Heart right ventricle (tissue), 16 donors: ENCODE measurements around the gene UCHL1. TPM values are rescaled to one million over a fixed set of nuclear protein-coding genes. Genes with fewer than 3 reads are reported as not detected.

Experiments used
- ATAC-seq, 8 donors: fragments of 200-7000 bp; cut with Tn5 transposase; one replicate each; pipeline ENCODE4 v1.9.1; 2020; ENCODE audit warnings: mild to moderate bottlenecking in 8 of 8, moderate library complexity in 8 of 8, moderate number of reproducible peaks in 1 of 8
- DNase-seq, 2 donors: peaks; one replicate each; pipeline ENCODE4 v3.0.0-alpha.2; 2020
- H3K27ac ChIP-seq, 10 donors: fragments of 200-600 bp; sonication (generic) in 2 of 10; one replicate each; pipeline versions ENCODE4 v1.5.0 to v1.8.0; 2020 to 2022; ENCODE audit warnings: mild to moderate bottlenecking in 3 of 10
- H3K27me3 ChIP-seq, 7 donors: fragments of 200-600 bp; one replicate each; pipeline ENCODE4 v1.8.0; 2021 to 2022; ENCODE audit warnings: mild to moderate bottlenecking in 2 of 7
- H3K36me3 ChIP-seq, 9 donors: fragments of 200-600 bp; sonication (generic) in 1 of 9; one replicate each; pipeline versions ENCODE4 v1.5.0 to v1.8.0; 2020 to 2022; ENCODE audit warnings: mild to moderate bottlenecking in 2 of 9
- H3K4me1 ChIP-seq, 9 donors: fragments of 200-600 bp; sonication (generic) in 1 of 9; one replicate each; pipeline versions ENCODE4 v1.5.0 to v1.8.0; 2020 to 2022; ENCODE audit warnings: mild to moderate bottlenecking in 4 of 9
- H3K4me3 ChIP-seq, 10 donors: fragments of 200-600 bp; sonication (generic) in 2 of 10; one replicate each; pipeline versions ENCODE4 v1.5.0 to v1.8.0; 2020 to 2022; ENCODE audit warnings: mild to moderate bottlenecking in 7 of 10, moderate library complexity in 2 of 10
- H3K9me3 ChIP-seq, 11 donors: fragments of 200-600 bp in 10 of 11; sonication (generic) in 2 of 11; one replicate each; pipeline versions ENCODE4 v1.5.0 to v1.8.0; 2013 to 2022; ENCODE audit warnings: mild to moderate bottlenecking in 2 of 11, control low read depth in 1 of 11, moderate library complexity in 1 of 11
- CTCF ChIP-seq, 9 donors: fragments of 200-600 bp; sonication (generic) in 2 of 9; IDR thresholded peaks; one replicate each; pipeline versions ENCODE4 v1.5.0 to v1.8.0; 2021 to 2022; ENCODE audit warnings: antibody characterized with exemption in 9 of 9, mild to moderate bottlenecking in 5 of 9, moderate library complexity in 1 of 9
- WGBS, 2 donors: extraction: QIAGEN DNeasy Blood & Tissue Kit; methylation state at CpG; one replicate each; pipeline ENCODE4 v1.1.7; 2013; ENCODE audit warnings: inconsistent platforms in 1 of 2; 5-methylcytosine and 5-hydroxymethylcytosine counted together
- intact Hi-C, 10 donors: fragments of 100-400 bp; cut with DNase I; formaldehyde crosslinking; loops; one replicate each; pipeline versions ENCODE4 v1.11.1 to v1.14.2; 2022
- polyA plus RNA-seq, 2 donors: library from polyadenylated mRNA; stranded (reverse); fragments of 200-250 nt; gene quantifications; one replicate each; pipeline ENCODE4 v1.2.3, GENCODE V29; 2013
- total RNA-seq, 10 donors: library from RNA; stranded (reverse); fragmentation: NEBNext Ultra II Directional in 3 of 10; extraction: Animal tissue kit (Norgen Biotek cat#: 25700) in 3 of 10; gene quantifications; one replicate each; pipeline versions ENCODE4 v1.2.1 to v1.2.4, GENCODE V29; 2021 to 2023
- donor health status: Arrhythmogenic right ventricular cardiomyopathy.
- donor health status: ischemic (EF 13 %, LVEDD 7.1; RV severe dilation, severe dysfunction).
- donor health status: healthy with polysubstance abuse.
- donor health status: DM: no; HTN: yes; CAD: no.
- donor health status: DM: no; HTN: no; CAD: no.
- donor health status: ischemic (EF 25% LVEDD 6.9; RV normal size, moderate dysfunction).
- donor health status: ischemic (EF 25% LVEDD 5.7; RV mildly dilated, moderate dysfunction).
- donor health status: healthy.
- donor health status: DM: yes; HTN: yes; CAD: no.
- donor health status: Ischemic cardiomyopathy.
- donor health status: ischemic (EF 35%, LVEDD 5.7; RV mildly dilated, moderate dysfunction).
- donor health status: nonischemic (EF 11% LVEDD 7.7; RV severe dilation, severe dysfunction).
- donor health status: DM: yes; HTN: yes; CAD: no.
- donor health status: PGD.
- donor health status: ischemic (EF 29% LVEDD 5.4; RV normal size, mild dysfunction).
- donor health status: nonischemic (EF 23%, LVEDD 6.1; RV moderate dilation, normal function).

UCHL1 gene
- total and polyA plus RNA-seq, 12 donors: 3.2 to 75.9 (median 10.3) TPM

GRCh38 chr4:41219421-41219950, 37.2 kb upstream of the UCHL1 start:
- intact Hi-C loops: loop anchor here in 6 of 10 donors (5.0 to 10.0 kb wide), 5 partner anchors 165 to 485 kb away; no protein-coding TSS in a partner anchor
- WGBS, 2 donors: 60 to 62% methylated on average over 3 of the region's 3 CpGs
- Histone ChIP-seq H3K4me1 (peaks cover 0 to 32% (median 24%) of the 10 kb centered on the region in 9 donors), H3K4me3 (no peak overlapping the region), H3K36me3 (no peaks in the 10 kb centered on the region), H3K9me3 (no peaks in the 10 kb centered on the region), H3K27ac (no peak overlapping the region), H3K27me3 (peaks cover 0 to 22% (median 0%) of the 10 kb centered on the region in 7 donors)
- ATAC-seq: no peak
- TF ChIP-seq CTCF (IDR thresholded peaks at IDR 0.05): no peak
- DNase-seq: no peak

GRCh38 chr4:41221850-41222645, 34.7 kb upstream of the UCHL1 start:
- Histone ChIP-seq H3K27ac (no peak overlapping the region), H3K36me3 (no peaks in the 10 kb centered on the region), H3K9me3 (no peaks in the 10 kb centered on the region), H3K27me3 (no peaks in the 10 kb centered on the region), H3K4me3 (no peak overlapping the region), H3K4me1 (peaks cover 0 to 12% (median 4%) of the 10 kb centered on the region in 9 donors)
- ATAC-seq (no peak), DNase-seq (no peak)
- intact Hi-C loops: no loop called here
- no peak for TF ChIP-seq CTCF (IDR thresholded peaks at IDR 0.05)
- WGBS, 2 donors: 81 to 87% methylated on average over 4 of the region's 4 CpGs

- TF ChIP-seq CTCF (IDR thresholded peaks at IDR 0.05): no peak
- intact Hi-C loops: no loop called here
- no peaks in the 10 kb centered on the region for H3K4me1 ChIP-seq
Measured at GRCh38 chr4:41227902-41228301, 28.8 kb upstream of the UCHL1 start.

GRCh38 chr4:41232406-41232805, 24.3 kb upstream of the UCHL1 start:
- WGBS, 2 donors: 57 to 65% methylated on average over 5 of the region's 5 CpGs
- Histone ChIP-seq H3K27me3 (no peaks in the 10 kb centered on the region), H3K36me3 (no peaks in the 10 kb centered on the region), H3K9me3 (no peaks in the 10 kb centered on the region), H3K27ac (no peak overlapping the region), H3K4me3 (no peak overlapping the region), H3K4me1 (no peaks in the 10 kb centered on the region)
- intact Hi-C loops: no loop called here
- DNase-seq: no peak
- TF ChIP-seq CTCF (IDR thresholded peaks at IDR 0.05): peak in 1 of 9 donors; percentile 29
- no peak for ATAC-seq

More at GRCh38 chr4:41227902-41228301, 28.8 kb upstream of the UCHL1 start:
- DNase-seq: no peak
- no peaks in the 10 kb centered on the region for H3K9me3 ChIP-seq
- 80 to 81% methylated on average over 4 of the region's 4 CpGs for WGBS, 2 donors
- no peak overlapping the region for H3K4me3 ChIP-seq
- ATAC-seq: no peak
- no peak overlapping the region for H3K27ac ChIP-seq
- no peaks in the 10 kb centered on the region for H3K27me3 ChIP-seq
- H3K36me3 ChIP-seq: no peaks in the 10 kb centered on the region
